HEK293T (cell line): ENCODE results near the gene LASP1.

ENCODE experiments used
- BHLHE40 ChIP-seq: fragments of 450-650 bp; IDR thresholded peaks from 2 replicates; pipeline ENCODE4 v1.6.1; 2016; ENCODE audit warnings: mild to moderate bottlenecking, moderate library complexity, borderline replicate concordance
- CTBP1 ChIP-seq: fragments of 450-650 bp; IDR thresholded peaks from 2 replicates; pipeline ENCODE4 v1.6.1; 2016; ENCODE audit warnings: borderline replicate concordance
- ELF4 ChIP-seq: fragments of 450-650 bp; IDR thresholded peaks from 2 replicates; pipeline ENCODE4 v1.6.1; 2017; ENCODE audit warnings: antibody characterized with exemption
- FOXA1 ChIP-seq: fragments of 450-650 bp; IDR thresholded peaks from 2 replicates; pipeline ENCODE4 v1.6.1; 2016; ENCODE audit warnings: mild to moderate bottlenecking
- FOXM1 ChIP-seq: fragments of 450-650 bp; IDR thresholded peaks from 2 replicates; pipeline ENCODE4 v1.6.1; 2017; ENCODE audit warnings: mild to moderate bottlenecking, borderline replicate concordance
- HDGF ChIP-seq: fragments of 450-650 bp; IDR thresholded peaks from 2 replicates; pipeline ENCODE4 v1.6.1; 2017; ENCODE audit warnings: antibody characterized with exemption, borderline replicate concordance
- L3MBTL2 ChIP-seq: fragments of 450-650 bp; conservative IDR thresholded peaks from 2 replicates; pipeline ENCODE4 v1.6.1; 2016; ENCODE audit warnings: mild to moderate bottlenecking
- SP1 ChIP-seq: fragments of 450-650 bp; IDR thresholded peaks from 2 replicates; pipeline ENCODE4 v1.6.1; 2017
- SUZ12 ChIP-seq: fragments of 450-650 bp; IDR thresholded peaks from 2 replicates; pipeline ENCODE4 v1.6.1; 2016; ENCODE audit warnings: mild to moderate bottlenecking
- TARDBP ChIP-seq: fragments of 450-650 bp; IDR thresholded peaks from 2 replicates; pipeline ENCODE4 v1.6.1; 2016
- ZNF384 ChIP-seq: fragments of 450-650 bp; IDR thresholded peaks from 2 replicates; pipeline ENCODE4 v1.6.1; 2016
- TF ChIP-seq, protein P1 (sequence below): fragments of 450-650 bp; IDR thresholded peaks from 2 replicates; pipeline ENCODE4 v1.6.1; 2016

DNA sequence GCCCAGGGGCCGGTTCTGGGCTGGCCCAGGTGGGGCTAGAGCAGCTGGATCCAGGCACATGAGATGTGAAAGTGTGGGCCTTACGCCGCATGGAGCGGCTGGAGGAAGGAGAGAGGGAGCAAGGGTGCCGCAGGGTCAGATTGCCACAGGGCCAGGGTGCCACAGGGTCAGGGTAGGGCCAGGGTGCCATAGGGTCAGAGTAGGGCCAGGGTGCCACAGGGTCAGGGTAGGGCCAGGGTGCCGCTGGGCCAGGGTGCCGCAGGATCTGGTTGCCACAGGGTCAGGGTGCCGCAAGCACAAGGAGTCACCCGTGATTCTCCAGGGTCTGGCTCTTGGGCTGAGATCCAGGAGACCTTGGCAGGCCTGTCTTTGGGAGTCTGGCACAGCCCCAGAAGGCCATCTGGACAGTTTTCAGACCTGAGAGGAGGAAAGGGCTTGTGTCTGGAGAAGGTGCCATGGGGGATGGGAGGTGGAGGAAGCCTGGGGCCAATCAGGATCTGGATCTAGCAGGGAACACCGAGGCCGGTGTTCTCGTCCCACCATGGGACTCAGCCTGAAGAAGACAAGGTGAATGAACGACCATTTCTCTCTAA lies 42.5 kb downstream of the LASP1 start:
- TF ChIP-seq SP1 = no peak
- no peak for TF ChIP-seq ZNF384
- no peak for TF ChIP-seq BHLHE40
- no peak for TF ChIP-seq HDGF
- TF ChIP-seq ELF4 = no peak
- no peak for TF ChIP-seq FOXM1
- TF ChIP-seq, protein P1, sequence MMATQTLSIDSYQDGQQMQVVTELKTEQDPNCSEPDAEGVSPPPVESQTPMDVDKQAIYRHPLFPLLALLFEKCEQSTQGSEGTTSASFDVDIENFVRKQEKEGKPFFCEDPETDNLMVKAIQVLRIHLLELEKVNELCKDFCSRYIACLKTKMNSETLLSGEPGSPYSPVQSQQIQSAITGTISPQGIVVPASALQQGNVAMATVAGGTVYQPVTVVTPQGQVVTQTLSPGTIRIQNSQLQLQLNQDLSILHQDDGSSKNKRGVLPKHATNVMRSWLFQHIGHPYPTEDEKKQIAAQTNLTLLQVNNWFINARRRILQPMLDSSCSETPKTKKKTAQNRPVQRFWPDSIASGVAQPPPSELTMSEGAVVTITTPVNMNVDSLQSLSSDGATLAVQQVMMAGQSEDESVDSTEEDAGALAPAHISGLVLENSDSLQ = no peak
- no peak for TF ChIP-seq L3MBTL2
- no peak for TF ChIP-seq FOXA1
- TF ChIP-seq TARDBP = no peak
- TF ChIP-seq CTBP1 = no peak
- TF ChIP-seq SUZ12 = no peak
